COR-L47 (cell line): ENCODE measurements around the gene CYP27B1.
A peak's percentile ranks its signal among the peaks of the same experiment; 100 is the strongest.

Source experiments
- DNase-seq: peaks from one replicate; lab custom pipeline; 2025; lab: John Stamatoyannopoulos, UW

Gene CYP27B1

GRCh38 chr12:57735952-57736740 lies 30.7 kb downstream of the CYP27B1 start:
- peak; percentile 59 for DNase-seq

GRCh38 chr12:57735198-57735855 lies 31.6 kb downstream of the CYP27B1 start:
- peak; percentile 33 for DNase-seq

GRCh38 chr12:57734591-57734990 lies 32.3 kb downstream of the CYP27B1 start:
- DNase-seq: no peak

- DNase-seq: no peak
These were observed 33.0 kb downstream of the CYP27B1 start for GRCh38 chr12:57733928-57734327.

- DNase-seq: no peak
These were observed 33.9 kb downstream of the CYP27B1 start for GRCh38 chr12:57732726-57733593.

GRCh38 chr12:57732270-57732669 lies 34.6 kb downstream of the CYP27B1 start:
- no peak for DNase-seq

GRCh38 chr12:57731411-57732080 lies 35.3 kb downstream of the CYP27B1 start:
- DNase-seq: no peak

- no peak for DNase-seq
These were observed 36.4 kb downstream of the CYP27B1 start for GRCh38 chr12:57730336-57731067.

- DNase-seq: no peak
These were observed 37.5 kb downstream of the CYP27B1 start for GRCh38 chr12:57729321-57729844.

- DNase-seq: no peak
These were observed 39.0 kb downstream of the CYP27B1 start for GRCh38 chr12:57727758-57728395.

GRCh38 chr12:57726884-57727757 lies 39.8 kb downstream of the CYP27B1 start:
- peak; percentile 68 for DNase-seq

- DNase-seq: peak; percentile 86
These were observed 40.6 kb downstream of the CYP27B1 start for GRCh38 chr12:57726151-57726883.

- DNase-seq: no peak
These were observed 41.1 kb downstream of the CYP27B1 start for GRCh38 chr12:57725851-57726150.

GRCh38 chr12:57724936-57725740 lies 41.7 kb downstream of the CYP27B1 start:
- DNase-seq: no peak

GRCh38 chr12:57724003-57724935 lies 42.6 kb downstream of the CYP27B1 start:
- DNase-seq: no peak

- no peak for DNase-seq
These were observed 43.3 kb downstream of the CYP27B1 start for GRCh38 chr12:57723630-57723962.
